ENCODE results near the gene SYCP2L.
"Not testable (repeated sequence)": the region's sequence is repeated elsewhere in the genome, so short reads cannot be mapped to it uniquely, and the experiment has no call there.

SYCP2L gene

GRCh38 chr6:10857259-10857658 lies 29.6 kb upstream of the SYCP2L start:
- no peak for DNase-seq (ENCODE audit: extremely low read depth, insufficient read length)
- H3K4me3 ChIP-seq (replicated peaks; ENCODE audit: low read depth, low read length) = no peak overlapping the region
- no peaks in the 10 kb centered on the region for H3K36me3 ChIP-seq (ENCODE audit: control insufficient read depth, insufficient read depth, low read length)
- no peak for TF ChIP-seq CTCF (IDR thresholded peaks at IDR 0.05; ENCODE audit: insufficient read depth, low read length, poor library complexity, severe bottlenecking)
- no peaks in the 10 kb centered on the region for H3K27me3 ChIP-seq (replicated peaks; ENCODE audit: control insufficient read depth, insufficient read depth, low read length)

GRCh38 chr6:10861086-10861485 lies 25.8 kb upstream of the SYCP2L start:
- no peak for TF ChIP-seq CTCF (IDR thresholded peaks at IDR 0.05; ENCODE audit: insufficient read depth, low read length, poor library complexity, severe bottlenecking)
- Histone ChIP-seq H3K27me3 (replicated peaks; ENCODE audit: control insufficient read depth, insufficient read depth, low read length) (no peaks in the 10 kb centered on the region), H3K36me3 (ENCODE audit: control insufficient read depth, insufficient read depth, low read length) (no peaks in the 10 kb centered on the region), H3K4me3 (replicated peaks; ENCODE audit: low read depth, low read length) (no peak overlapping the region)
- no peak for DNase-seq (ENCODE audit: extremely low read depth, insufficient read length)

- Histone ChIP-seq H3K27me3 (replicated peaks; ENCODE audit: control insufficient read depth, insufficient read depth, low read length) (no peaks in the 10 kb centered on the region), H3K36me3 (ENCODE audit: control insufficient read depth, insufficient read depth, low read length) (no peaks in the 10 kb centered on the region), H3K4me3 (replicated peaks; ENCODE audit: low read depth, low read length) (no peak overlapping the region)
- no peak for DNase-seq (ENCODE audit: extremely low read depth, insufficient read length)
- TF ChIP-seq CTCF (IDR thresholded peaks at IDR 0.05; ENCODE audit: insufficient read depth, low read length, poor library complexity, severe bottlenecking) = no peak
Observed at GRCh38 chr6:10862361-10862760, 24.5 kb upstream of the SYCP2L start.

GRCh38 chr6:10863031-10863430 lies 23.8 kb upstream of the SYCP2L start:
- not testable (repeated sequence) for H3K4me3 ChIP-seq (replicated peaks; ENCODE audit: low read depth, low read length)

GRCh38 chr6:10866709-10867108 lies 20.1 kb upstream of the SYCP2L start:
- not testable (repeated sequence) for H3K36me3 ChIP-seq (ENCODE audit: control insufficient read depth, insufficient read depth, low read length); DNase-seq (ENCODE audit: extremely low read depth, insufficient read length); H3K27me3 ChIP-seq (replicated peaks; ENCODE audit: control insufficient read depth, insufficient read depth, low read length); H3K4me3 ChIP-seq (replicated peaks; ENCODE audit: low read depth, low read length)

More at GRCh38 chr6:10863031-10863430, 23.8 kb upstream of the SYCP2L start:
- not testable (repeated sequence) for H3K36me3 ChIP-seq (ENCODE audit: control insufficient read depth, insufficient read depth, low read length); H3K27me3 ChIP-seq (replicated peaks; ENCODE audit: control insufficient read depth, insufficient read depth, low read length); DNase-seq (ENCODE audit: extremely low read depth, insufficient read length)

- no peaks in the 10 kb centered on the region for H3K27me3 ChIP-seq (replicated peaks; ENCODE audit: control insufficient read depth, insufficient read depth, low read length)
- no peak for DNase-seq (ENCODE audit: extremely low read depth, insufficient read length)
- no peaks in the 10 kb centered on the region for H3K36me3 ChIP-seq (ENCODE audit: control insufficient read depth, insufficient read depth, low read length)
- TF ChIP-seq CTCF (IDR thresholded peaks at IDR 0.05; ENCODE audit: insufficient read depth, low read length, poor library complexity, severe bottlenecking) = no peak
- no peak overlapping the region for H3K4me3 ChIP-seq (replicated peaks; ENCODE audit: low read depth, low read length)
Observed at GRCh38 chr6:10867952-10868351, 18.9 kb upstream of the SYCP2L start.

- no peaks in the 10 kb centered on the region for H3K27me3 ChIP-seq (replicated peaks; ENCODE audit: control insufficient read depth, insufficient read depth, low read length)
- H3K4me3 ChIP-seq (replicated peaks; ENCODE audit: low read depth, low read length) = no peak overlapping the region
- no peak for DNase-seq (ENCODE audit: extremely low read depth, insufficient read length)
- no peaks in the 10 kb centered on the region for H3K36me3 ChIP-seq (ENCODE audit: control insufficient read depth, insufficient read depth, low read length)
- no peak for TF ChIP-seq CTCF (IDR thresholded peaks at IDR 0.05; ENCODE audit: insufficient read depth, low read length, poor library complexity, severe bottlenecking)
Observed at GRCh38 chr6:10873374-10873773, 13.5 kb upstream of the SYCP2L start.
